ENCODE data around the gene RBP4.
A peak's percentile ranks its signal among the peaks of the same experiment; 100 is the strongest.
"Not testable (repeated sequence)": the region's sequence is repeated elsewhere in the genome, so short reads cannot be mapped to it uniquely, and the experiment has no call there.

Gene RBP4

DNA sequence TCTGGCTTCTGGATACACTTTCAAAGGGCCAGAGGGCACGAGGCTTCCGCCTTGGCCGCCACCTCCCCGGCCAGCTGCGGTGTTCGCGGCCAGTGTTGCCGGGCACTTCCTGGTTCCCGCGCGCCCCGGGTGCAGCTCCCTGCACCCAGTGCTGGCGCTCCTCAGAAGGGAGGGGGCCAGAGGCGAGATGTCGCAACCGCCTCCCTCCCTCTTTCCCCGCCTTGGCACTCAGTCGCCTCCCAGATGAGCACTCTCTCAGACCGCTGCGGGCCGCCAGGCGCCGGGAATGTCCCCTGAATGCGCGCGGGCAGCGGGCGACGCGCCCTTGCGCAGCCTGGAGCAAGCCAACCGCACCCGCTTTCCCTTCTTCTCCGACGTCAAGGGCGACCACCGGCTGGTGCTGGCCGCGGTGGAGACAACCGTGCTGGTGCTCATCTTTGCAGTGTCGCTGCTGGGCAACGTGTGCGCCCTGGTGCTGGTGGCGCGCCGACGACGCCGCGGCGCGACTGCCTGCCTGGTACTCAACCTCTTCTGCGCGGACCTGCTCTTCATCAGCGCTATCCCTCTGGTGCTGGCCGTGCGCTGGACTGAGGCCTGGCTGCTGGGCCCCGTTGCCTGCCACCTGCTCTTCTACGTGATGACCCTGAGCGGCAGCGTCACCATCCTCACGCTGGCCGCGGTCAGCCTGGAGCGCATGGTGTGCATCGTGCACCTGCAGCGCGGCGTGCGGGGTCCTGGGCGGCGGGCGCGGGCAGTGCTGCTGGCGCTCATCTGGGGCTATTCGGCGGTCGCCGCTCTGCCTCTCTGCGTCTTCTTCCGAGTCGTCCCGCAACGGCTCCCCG, 34.4 kb downstream of the RBP4 start, which contains the start of gene FFAR4:
FFAR4 (plus strand) TSS at position 231 of the 842 bp plus-strand sequence; CDS start at position 287, 56 bp downstream.
- no peak for DNase-seq (ENCODE audit: low spot score)

DNA sequence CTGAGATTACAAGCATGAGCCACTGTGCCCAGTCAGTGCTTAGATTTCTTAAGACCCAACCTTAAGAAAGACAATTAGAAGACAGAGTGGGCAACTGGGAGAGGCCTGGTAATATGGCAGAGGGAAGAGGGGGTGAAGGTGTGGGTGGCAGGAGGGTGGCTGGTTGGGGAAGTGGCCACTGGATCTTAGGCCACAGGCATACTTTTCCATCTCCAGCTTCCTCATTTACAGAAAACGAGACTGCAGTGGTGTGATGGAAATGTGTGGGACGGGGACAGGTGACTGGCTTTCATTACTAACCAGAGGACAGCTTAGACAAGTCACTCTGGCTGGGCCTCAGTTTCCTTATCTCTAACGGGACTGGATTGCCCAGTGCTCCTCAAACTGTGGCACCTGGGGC, 35.6 kb downstream of the RBP4 start:
- DNase-seq (ENCODE audit: low spot score): no peak

- DNase-seq (ENCODE audit: low spot score): no peak
These were observed 40.5 kb downstream of the RBP4 start for GRCh38 chr10:93560541-93560940.

GRCh38 chr10:93559490-93559889, 41.5 kb downstream of the RBP4 start:
- DNase-seq (ENCODE audit: low spot score): no peak

- peak; percentile 61 for DNase-seq (ENCODE audit: low spot score)
These were observed 46.1 kb downstream of the RBP4 start for GRCh38 chr10:93554760-93555432.

- DNase-seq (ENCODE audit: low spot score): no peak
These were observed 46.7 kb downstream of the RBP4 start for GRCh38 chr10:93554316-93554663.

- DNase-seq (ENCODE audit: low spot score): no peak
These were observed 47.3 kb downstream of the RBP4 start for GRCh38 chr10:93553482-93554315.

GRCh38 chr10:93552780-93553179, 48.3 kb downstream of the RBP4 start:
- DNase-seq (ENCODE audit: low spot score): no peak

DNA sequence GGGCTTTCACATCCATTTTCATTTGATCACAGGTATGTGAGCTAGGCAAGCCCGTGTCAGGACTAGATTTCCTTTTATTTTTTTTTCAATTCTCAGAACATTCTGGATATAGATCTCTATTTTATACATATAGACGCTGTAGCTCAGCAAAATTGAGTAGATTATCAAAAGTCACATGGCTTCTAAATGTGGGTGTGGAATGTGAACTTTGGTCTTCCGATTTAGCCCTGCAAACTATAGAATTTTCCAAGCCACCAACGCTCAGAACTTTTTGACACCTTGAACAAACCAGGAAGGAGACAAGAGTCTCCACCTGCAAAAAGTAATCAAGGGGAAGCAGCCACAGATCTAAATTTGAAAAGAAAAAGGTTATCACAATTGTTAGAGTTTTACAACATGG, 50.4 kb downstream of the RBP4 start:
- DNase-seq (ENCODE audit: low spot score): no peak

GRCh38 chr10:93548376-93549071, 52.5 kb downstream of the RBP4 start:
- DNase-seq (ENCODE audit: low spot score): no peak

DNA sequence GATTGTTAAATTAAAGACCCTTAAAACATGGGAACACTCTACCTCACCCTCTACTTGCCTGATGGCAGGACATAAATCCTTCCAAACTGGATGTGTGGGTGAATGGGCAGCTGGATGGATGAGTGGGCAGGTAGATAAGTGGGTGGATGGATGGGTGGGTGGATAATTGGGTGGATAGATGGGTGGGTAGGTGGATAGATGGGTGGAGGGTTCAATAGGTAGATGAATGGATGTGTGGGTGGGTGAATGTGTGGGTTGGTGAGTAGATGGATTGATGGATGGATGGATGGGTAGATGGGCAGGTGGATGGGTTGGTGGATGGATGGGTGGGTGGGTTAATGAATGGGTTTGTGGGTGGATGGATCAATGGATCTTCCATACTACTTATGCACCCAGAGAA, 53.5 kb downstream of the RBP4 start:
- DNase-seq (ENCODE audit: low spot score): no peak

DNA sequence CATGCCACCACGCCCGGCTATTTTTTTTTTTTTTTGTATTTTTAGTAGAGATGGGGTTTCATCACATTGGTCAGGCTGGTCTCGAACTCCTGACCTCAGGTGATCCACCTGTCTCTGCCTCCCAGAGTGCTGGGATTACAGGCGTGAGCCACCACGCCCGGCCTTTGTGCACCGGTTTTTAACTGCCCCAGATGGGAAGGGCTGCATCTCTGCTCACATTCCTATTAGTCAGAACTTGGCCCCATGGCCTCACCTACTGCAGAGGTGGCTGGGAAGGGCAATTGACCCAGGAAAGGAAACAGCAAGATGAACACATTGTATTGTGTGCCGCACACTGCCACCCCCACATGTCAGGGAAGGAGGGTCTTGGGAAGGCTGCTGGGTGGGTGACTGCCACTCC, 54.0 kb downstream of the RBP4 start:
- DNase-seq (ENCODE audit: low spot score): not testable (repeated sequence)

GRCh38 chr10:93542358-93542791, 58.7 kb downstream of the RBP4 start:
- DNase-seq (ENCODE audit: low spot score): no peak

Measured in kidney capillary endothelial cell (primary cell).